GM23338 (cell line): ENCODE data around the gene EZH1.

Source experiments
- EZH2 ChIP-seq: fragments of 200-600 bp; sonication (generic); IDR thresholded peaks from one replicate; pipeline ENCODE4 v1.8.0; 2017; ENCODE audit warnings: antibody characterized with exemption, mild to moderate bottlenecking, low read depth; ENCODE audit not compliant: unreplicated experiment
- POLR2AphosphoS5 ChIP-seq: IDR thresholded peaks from 2 replicates; pipeline ENCODE4 v1.6.1; 2016; ENCODE audit warnings: antibody characterized with exemption, low read depth
- TF ChIP-seq, protein P1 (sequence below), 2 experiments: fragments of 200-600 bp in 1 of 2; sonication (generic) in 1 of 2; conservative IDR thresholded peaks; 2 replicates each; pipeline versions ENCODE4 v1.5.1 to v1.6.1; 2016 to 2017; ENCODE audit warnings: antibody characterized with exemption in 2 of 2, low read depth in 2 of 2, mild to moderate bottlenecking in 2 of 2, moderate library complexity in 1 of 2

DNA sequence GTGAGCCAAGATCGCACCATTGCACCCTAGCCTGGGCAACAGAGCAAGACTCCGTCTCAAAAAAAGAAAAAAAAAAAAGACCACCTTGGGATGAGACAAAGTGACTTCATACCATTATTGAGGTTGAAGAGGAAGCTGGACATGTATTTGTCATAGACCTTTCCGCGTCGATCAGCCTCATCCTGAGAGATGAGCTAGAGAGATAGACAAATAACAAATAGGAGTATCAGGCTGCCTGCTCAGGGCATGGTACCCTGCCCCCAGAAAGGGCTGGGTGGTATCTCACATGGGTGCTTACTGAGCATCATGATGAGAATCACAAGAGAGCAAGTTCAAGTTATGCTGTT, 40.4 kb downstream of the EZH1 start:
- TF ChIP-seq, protein P1, sequence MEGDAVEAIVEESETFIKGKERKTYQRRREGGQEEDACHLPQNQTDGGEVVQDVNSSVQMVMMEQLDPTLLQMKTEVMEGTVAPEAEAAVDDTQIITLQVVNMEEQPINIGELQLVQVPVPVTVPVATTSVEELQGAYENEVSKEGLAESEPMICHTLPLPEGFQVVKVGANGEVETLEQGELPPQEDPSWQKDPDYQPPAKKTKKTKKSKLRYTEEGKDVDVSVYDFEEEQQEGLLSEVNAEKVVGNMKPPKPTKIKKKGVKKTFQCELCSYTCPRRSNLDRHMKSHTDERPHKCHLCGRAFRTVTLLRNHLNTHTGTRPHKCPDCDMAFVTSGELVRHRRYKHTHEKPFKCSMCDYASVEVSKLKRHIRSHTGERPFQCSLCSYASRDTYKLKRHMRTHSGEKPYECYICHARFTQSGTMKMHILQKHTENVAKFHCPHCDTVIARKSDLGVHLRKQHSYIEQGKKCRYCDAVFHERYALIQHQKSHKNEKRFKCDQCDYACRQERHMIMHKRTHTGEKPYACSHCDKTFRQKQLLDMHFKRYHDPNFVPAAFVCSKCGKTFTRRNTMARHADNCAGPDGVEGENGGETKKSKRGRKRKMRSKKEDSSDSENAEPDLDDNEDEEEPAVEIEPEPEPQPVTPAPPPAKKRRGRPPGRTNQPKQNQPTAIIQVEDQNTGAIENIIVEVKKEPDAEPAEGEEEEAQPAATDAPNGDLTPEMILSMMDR (conservative IDR thresholded peaks at IDR 0.05; ENCODE audit: low read depth in 2 of 2), result no peak
- no peak for TF ChIP-seq POLR2AphosphoS5
- TF ChIP-seq EZH2, result no peak
